Keratinocyte (primary cell): ENCODE results near the gene BDKRB1. TPM values are rescaled to one million over a fixed set of nuclear protein-coding genes. Genes with fewer than 3 reads are reported as not detected.

Experiments used
- DNase-seq: peaks from one replicate; pipeline ENCODE4 v3.0.0-alpha.2; 2011; ENCODE audit warnings: low read depth, missing footprints, low spot score
- FAIRE-seq: peaks from 2 replicates; lab custom pipeline; 2011; peaks lifted over from hg19 to GRCh38; lab: Jason Lieb, UNC
- H2AFZ ChIP-seq: 2 replicates; pipeline ENCODE4 v1.6.0; 2012; ENCODE audit warnings: low read length, control low read depth, inconsistent platforms; ENCODE audit not compliant: control insufficient read depth
- H3K27ac ChIP-seq: 2 replicates; pipeline ENCODE4 v1.5.1; 2011; ENCODE audit warnings: low read length; ENCODE audit not compliant: control insufficient read depth, insufficient read depth
- H3K27me3 ChIP-seq: 3 replicates; pipeline ENCODE4 v1.6.0; 2011; ENCODE audit warnings: low read length; ENCODE audit not compliant: control insufficient read depth, insufficient read depth; ENCODE audit errors: extremely low read depth
- H3K36me3 ChIP-seq, 2 experiments: 2 replicates in 1 of 2; 3 replicates in 1 of 2; pipeline ENCODE4 v1.5.1; 2011; ENCODE audit warnings: low read length in 2 of 2, mild to moderate bottlenecking in 1 of 2; ENCODE audit not compliant: control insufficient read depth in 2 of 2, insufficient read depth in 2 of 2; ENCODE audit errors: extremely low read depth in 1 of 2
- H3K4me1 ChIP-seq: 3 replicates; pipeline ENCODE4 v1.5.1; 2011; ENCODE audit warnings: low read length; ENCODE audit not compliant: control insufficient read depth, insufficient read depth; ENCODE audit errors: extremely low read depth
- H3K4me2 ChIP-seq: 3 replicates; pipeline ENCODE4 v1.6.0; 2011; ENCODE audit warnings: low read depth, low read length; ENCODE audit not compliant: control insufficient read depth, insufficient read depth; ENCODE audit errors: extremely low read depth
- H3K4me3 ChIP-seq, 3 experiments: fragments of 200-600 bp in 1 of 3; sonication (generic) in 1 of 3; 2 replicates in 2 of 3; 3 replicates in 1 of 3; pipeline ENCODE4 v1.5.1; 2011 to 2016; ENCODE audit warnings: low read length in 3 of 3, mild to moderate bottlenecking in 3 of 3, control low read depth in 2 of 3, inconsistent platforms in 1 of 3, low read depth in 1 of 3, mixed read lengths in 1 of 3, mixed run types in 1 of 3, moderate library complexity in 1 of 3; ENCODE audit not compliant: control insufficient read depth in 2 of 3, insufficient read depth in 2 of 3; ENCODE audit errors: extremely low read depth in 1 of 3
- H3K79me2 ChIP-seq: 2 replicates; pipeline ENCODE4 v1.6.0; 2012; ENCODE audit warnings: low read length; ENCODE audit not compliant: control insufficient read depth, insufficient read depth
- H3K9ac ChIP-seq: 3 replicates; pipeline ENCODE4 v1.6.0; 2011; ENCODE audit warnings: low read length; ENCODE audit not compliant: control insufficient read depth, insufficient read depth; ENCODE audit errors: extremely low read depth
- H3K9me1 ChIP-seq: 3 replicates; pipeline ENCODE4 v1.6.0; 2011; ENCODE audit warnings: low read length; ENCODE audit not compliant: control insufficient read depth, insufficient read depth; ENCODE audit errors: extremely low read depth
- H3K9me3 ChIP-seq: 2 replicates; pipeline ENCODE4 v1.5.1; 2012; ENCODE audit warnings: low read depth, low read length; ENCODE audit not compliant: control insufficient read depth
- H4K20me1 ChIP-seq: 3 replicates; pipeline ENCODE4 v1.6.0; 2011; ENCODE audit warnings: low read length; ENCODE audit not compliant: control insufficient read depth, insufficient read depth; ENCODE audit errors: extremely low read depth
- CTCF ChIP-seq, 3 experiments: IDR thresholded peaks in 1 of 3; conservative IDR thresholded peaks in 1 of 3; optimal IDR thresholded peaks in 1 of 3; 2 replicates in 2 of 3; 3 replicates in 1 of 3; pipeline versions ENCODE3 to v1.5.1; 2011; ENCODE audit warnings: low read length in 3 of 3, mild to moderate bottlenecking in 3 of 3, moderate library complexity in 2 of 3, control low read depth in 1 of 3, inconsistent platforms in 1 of 3; ENCODE audit not compliant: insufficient read depth in 2 of 3; ENCODE audit errors: extremely low read depth in 1 of 3
- EZH2 ChIP-seq: IDR thresholded peaks from one replicate; pipeline ENCODE4 v1.6.1; 2012; ENCODE audit warnings: inconsistent platforms, mild to moderate bottlenecking, low read length, moderate library complexity
- dilution Hi-C: fragments of 300-500 bp; cut with MboI; formaldehyde crosslinking; loops from one replicate; pipeline ENCODE4 v1.7.0; 2020; ENCODE audit warnings: low sequenced_read_pairs; ENCODE audit not compliant: extremely low pct_ligation_motif_present
- polyA plus RNA-seq, 5 experiments: library from polyadenylated mRNA; depleted of rRNA in 3 of 5; stranded (reverse) in 3 of 5; stranded (forward) in 1 of 5; unstranded in 1 of 5; fragments of >200 nt; gene quantifications; 1 replicate in 1 of 5; 2 replicates in 3 of 5; 3 replicates in 1 of 5; pipeline versions ENCODE4 v1.2.1 to v1.2.3, GENCODE V29; 2011 to 2012; ENCODE audit warnings: missing spikeins in 2 of 5, low read depth in 1 of 5, low replicate concordance in 1 of 5

BDKRB1 gene
- polyA plus RNA-seq, 1 donor (not counting 4 experiments of a cell fraction or from before 2014, with no cell fraction given): 3.4 TPM

DNA sequence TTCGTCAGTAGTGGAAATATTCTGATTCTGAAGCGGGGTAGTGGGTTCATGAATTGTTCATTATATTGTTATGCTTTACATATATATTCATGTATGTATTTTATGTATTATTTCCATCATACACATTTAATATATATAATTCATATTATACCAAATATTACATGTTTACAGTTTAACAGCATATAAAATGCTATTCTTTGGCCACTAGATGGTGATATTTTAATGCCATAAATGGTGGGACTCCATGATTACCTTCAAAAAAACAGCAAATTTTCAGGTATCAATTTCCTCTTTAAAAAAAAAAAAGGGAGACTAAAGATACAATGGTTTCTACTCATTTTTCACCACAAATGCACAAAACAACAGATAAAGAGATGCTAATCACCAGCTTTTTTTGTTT, 41.0 kb downstream of the BDKRB1 start:
- TF ChIP-seq EZH2 (no peak), CTCF (optimal IDR thresholded peaks at IDR 0.05 in 1 of 3, IDR thresholded peaks at IDR 0.05 in 1 of 3, conservative IDR thresholded peaks at IDR 0.05 in 1 of 3; ENCODE audit: extremely low read depth in 1 of 3, insufficient read depth in 2 of 3, low read length in 3 of 3) (peak in 2 of 3 experiments; percentile 17 to 23)
- DNase-seq: no peak
- dilution Hi-C loops: no loop called here

GRCh38 chr14:96297997-96298515, 42.0 kb downstream of the BDKRB1 start:
- DNase-seq: no peak
- no peaks in the 10 kb centered on the region for H3K9me3 ChIP-seq
- no peaks in the 10 kb centered on the region for H3K9me1 ChIP-seq
- H3K36me3 ChIP-seq: peaks cover 0 to 5% of the 10 kb centered on the region in 2 experiments
- no peaks in the 10 kb centered on the region for H4K20me1 ChIP-seq
- no peak overlapping the region for H2AFZ ChIP-seq
- H3K27me3 ChIP-seq: no peaks in the 10 kb centered on the region
- H3K9ac ChIP-seq: no peak overlapping the region
- no peak overlapping the region for H3K4me3 ChIP-seq
- no peak overlapping the region for H3K4me2 ChIP-seq
- TF ChIP-seq EZH2 (no peak), CTCF (optimal IDR thresholded peaks at IDR 0.05 in 1 of 3, IDR thresholded peaks at IDR 0.05 in 1 of 3, conservative IDR thresholded peaks at IDR 0.05 in 1 of 3; ENCODE audit: extremely low read depth in 1 of 3, insufficient read depth in 2 of 3, low read length in 3 of 3) (no peak)
- H3K79me2 ChIP-seq: no peaks in the 10 kb centered on the region
- no peak overlapping the region for H3K27ac ChIP-seq
- FAIRE-seq: no peak
- dilution Hi-C loops: no loop called here
- no peaks in the 10 kb centered on the region for H3K4me1 ChIP-seq

More for the DNA sequence above, 41.0 kb downstream of the BDKRB1 start:
- no peak for FAIRE-seq
- Histone ChIP-seq H3K79me2 (no peaks in the 10 kb centered on the region), H3K4me1 (no peaks in the 10 kb centered on the region), H2AFZ (no peak overlapping the region), H3K9ac (no peak overlapping the region), H3K4me2 (no peak overlapping the region), H3K9me3 (no peaks in the 10 kb centered on the region), H3K27ac (no peak overlapping the region), H4K20me1 (no peaks in the 10 kb centered on the region), H3K27me3 (no peaks in the 10 kb centered on the region), H3K9me1 (no peaks in the 10 kb centered on the region), H3K4me3 (no peak overlapping the region), H3K36me3 (peaks cover 0 to 1% of the 10 kb centered on the region in 2 experiments)
